Measurements from ENCODE around the gene RRM1.

The RRM1 gene

DNA sequence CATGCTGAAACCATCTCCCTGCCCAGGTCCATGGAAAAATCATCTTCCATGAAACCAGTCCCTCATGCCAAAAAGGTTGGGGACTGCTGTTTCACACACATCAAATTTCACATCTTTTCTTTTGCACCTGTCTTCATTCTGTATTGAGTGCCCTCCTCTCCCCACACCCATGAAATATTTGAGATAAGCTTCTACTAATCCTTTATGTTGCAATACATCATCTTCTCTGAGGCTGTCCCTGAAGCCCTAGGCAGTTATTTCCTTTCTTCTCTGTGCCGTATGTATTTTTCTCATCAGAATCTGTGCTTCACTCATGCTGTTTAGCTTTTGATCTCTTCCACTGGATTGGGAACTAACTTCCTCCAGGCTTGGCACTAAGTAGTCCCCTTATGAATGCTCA lies 40.0 kb upstream of the RRM1 start:
- Histone ChIP-seq H3K36me3 (replicated peaks) (no peaks in the 10 kb centered on the region), H3K4me3 (ENCODE audit: low read depth, low read length) (no peak overlapping the region), H3K27me3 (replicated peaks) (no peaks in the 10 kb centered on the region), H3K27ac (no peak overlapping the region)
- in situ Hi-C loops (cut with HindIII; ENCODE audit: low pct_ligation_motif_present, low sequenced_read_pairs) = loop anchor here (25.0 kb wide), 1 partner anchor 217 kb away; the partner anchor contains the start of gene RHOG
- no peak for DNase-seq
- TF ChIP-seq CTCF (IDR thresholded peaks at IDR 0.05; ENCODE audit: low read depth, low read length, missing control alignments) = no peak

GRCh38 chr11:4059424-4059823 lies 35.2 kb upstream of the RRM1 start:
- H3K4me3 ChIP-seq (ENCODE audit: low read depth, low read length) = no peak overlapping the region
- H3K27me3 ChIP-seq (replicated peaks) = no peaks in the 10 kb centered on the region
- no peaks in the 10 kb centered on the region for H3K36me3 ChIP-seq (replicated peaks)
- no peak for TF ChIP-seq CTCF (IDR thresholded peaks at IDR 0.05; ENCODE audit: low read depth, low read length, missing control alignments)
- H3K27ac ChIP-seq = no peak overlapping the region
- in situ Hi-C loops (cut with HindIII; ENCODE audit: low pct_ligation_motif_present, low sequenced_read_pairs) = loop anchor here (25.0 kb wide), 1 partner anchor 222 kb away; the partner anchor contains the start of gene RHOG
- no peak for DNase-seq

- Histone ChIP-seq H3K4me3 (ENCODE audit: low read depth, low read length) (no peak overlapping the region), H3K36me3 (replicated peaks) (no peaks in the 10 kb centered on the region), H3K27me3 (replicated peaks) (no peaks in the 10 kb centered on the region), H3K27ac (no peak overlapping the region)
- in situ Hi-C loops (cut with HindIII; ENCODE audit: low pct_ligation_motif_present, low sequenced_read_pairs) = loop anchor here (25.0 kb wide), 1 partner anchor 223 kb away; the partner anchor contains the start of gene RHOG
- TF ChIP-seq CTCF (IDR thresholded peaks at IDR 0.05; ENCODE audit: low read depth, low read length, missing control alignments) = no peak
- DNase-seq = no peak
Measured at GRCh38 chr11:4060182-4060923, 34.2 kb upstream of the RRM1 start.

GRCh38 chr11:4061700-4062099 lies 32.9 kb upstream of the RRM1 start:
- in situ Hi-C loops (cut with HindIII; ENCODE audit: low pct_ligation_motif_present, low sequenced_read_pairs) = loop anchor here (25.0 kb wide), 1 partner anchor 224 kb away; the partner anchor contains the start of gene RHOG
- DNase-seq = no peak

DNA sequence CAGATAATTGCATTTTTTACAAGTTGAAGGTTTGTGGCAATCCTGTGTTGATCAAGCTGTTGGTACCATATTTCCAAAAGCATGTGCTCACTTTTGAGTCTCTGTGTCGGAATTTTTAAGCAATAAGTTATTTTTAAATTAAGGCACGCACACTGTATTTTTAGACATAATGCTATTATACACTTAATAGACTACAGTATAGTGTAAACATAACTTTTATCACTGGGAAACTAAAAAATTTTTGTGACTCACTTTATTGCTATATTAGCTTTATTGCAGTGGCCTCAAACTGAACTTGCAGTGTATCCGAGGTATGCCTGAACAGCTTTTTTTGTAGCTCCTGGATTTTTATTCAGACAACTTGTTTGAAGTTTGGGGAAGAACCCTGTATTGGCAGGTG lies 31.3 kb upstream of the RRM1 start:
- in situ Hi-C loops (cut with HindIII; ENCODE audit: low pct_ligation_motif_present, low sequenced_read_pairs) = loop anchor here (25.0 kb wide), 1 partner anchor 226 kb away; the partner anchor contains the start of gene RHOG
- H3K4me3 ChIP-seq (ENCODE audit: low read depth, low read length) = no peak overlapping the region
- no peaks in the 10 kb centered on the region for H3K27me3 ChIP-seq (replicated peaks)
- no peak for TF ChIP-seq CTCF (IDR thresholded peaks at IDR 0.05; ENCODE audit: low read depth, low read length, missing control alignments)
- no peak for DNase-seq
- H3K36me3 ChIP-seq (replicated peaks) = no peaks in the 10 kb centered on the region
- H3K27ac ChIP-seq = peak overlapping the region; percentile 37

More at GRCh38 chr11:4061700-4062099, 32.9 kb upstream of the RRM1 start:
- no peak overlapping the region for H3K4me3 ChIP-seq (ENCODE audit: low read depth, low read length)
- H3K27ac ChIP-seq = no peak overlapping the region
- no peaks in the 10 kb centered on the region for H3K36me3 ChIP-seq (replicated peaks)
- no peak for TF ChIP-seq CTCF (IDR thresholded peaks at IDR 0.05; ENCODE audit: low read depth, low read length, missing control alignments)
- H3K27me3 ChIP-seq (replicated peaks) = no peaks in the 10 kb centered on the region

Measured in brain microvascular endothelial cell (primary cell).